ENCODE data around the gene LEMD2. TPM values are rescaled to one million over a fixed set of nuclear protein-coding genes. Genes with fewer than 3 reads are reported as not detected.

LEMD2 gene
- total and polyA plus RNA-seq, 11 donors = 21.2 to 51.3 (median 25.9) TPM

GRCh38 chr6:33765368-33765767, 23.6 kb downstream of the LEMD2 start:
- H3K9me3 ChIP-seq = peaks cover 0 to 5% (median 0%) of the 10 kb centered on the region in 12 donors
- H3K27me3 ChIP-seq = no peaks in the 10 kb centered on the region
- no peak overlapping the region for H3K4me3 ChIP-seq
- WGBS, 4 donors = 94 to 97% (median 96%) methylated on average over 6 to 9 of the region's 9 CpGs
- H3K27ac ChIP-seq = no peak overlapping the region
- H3K4me1 ChIP-seq = peaks cover 0 to 33% (median 19%) of the 10 kb centered on the region in 12 donors
- H3K36me3 ChIP-seq = no peaks in the 10 kb centered on the region
- ATAC-seq (no peak), DNase-seq (no peak)
- TF ChIP-seq POLR2A (IDR thresholded peaks at IDR 0.05) (no peak), CTCF (IDR thresholded peaks at IDR 0.05) (no peak)
- intact Hi-C loops (cut with DNase I) = loop anchor here in 3 of 10 donors (5.0 to 10.0 kb wide), 4 partner anchors 51 to 387 kb away; partner anchors contain the start of genes BAK1 (in 1 of the 3) and UQCC2 (in 1 of the 3)

- 81 to 100% (median 90%) methylated on average over 2 of the region's 2 CpGs for WGBS, 4 donors
- Histone ChIP-seq H3K4me1 (peaks cover 0 to 26% (median 17%) of the 10 kb centered on the region in 12 donors), H3K4me3 (no peak overlapping the region), H3K27ac (no peak overlapping the region), H3K36me3 (no peaks in the 10 kb centered on the region), H3K9me3 (peaks cover 0 to 5% (median 0%) of the 10 kb centered on the region in 12 donors), H3K27me3 (no peaks in the 10 kb centered on the region)
- intact Hi-C loops (cut with DNase I) = loop anchor here in 8 of 10 donors (5.0 to 10.0 kb wide), 5 partner anchors 37 to 179 kb away; partner anchors contain the start of genes UQCC2 (in 3 of the 8) and BAK1 (in 1 of the 8)
- no peak for TF ChIP-seq POLR2A (IDR thresholded peaks at IDR 0.05)
- no peak for TF ChIP-seq CTCF (IDR thresholded peaks at IDR 0.05)
- ATAC-seq (no peak), DNase-seq (no peak)
Measured at GRCh38 chr6:33764036-33764435, 24.9 kb downstream of the LEMD2 start.

GRCh38 chr6:33763483-33763882, 25.4 kb downstream of the LEMD2 start:
- Histone ChIP-seq H3K9me3 (peaks cover 0 to 5% (median 0%) of the 10 kb centered on the region in 12 donors), H3K4me1 (peaks cover 0 to 26% (median 15%) of the 10 kb centered on the region in 12 donors), H3K27me3 (no peaks in the 10 kb centered on the region), H3K27ac (no peak overlapping the region), H3K36me3 (no peaks in the 10 kb centered on the region), H3K4me3 (no peak overlapping the region)
- whole genome bisulfite sequencing, 4 donors = 49 to 61% (median 54%) methylated on average over 6 of the region's 6 CpGs
- no peak for DNase-seq
- intact Hi-C loops (cut with DNase I) = loop anchor here (2.0 to 10.0 kb wide), 9 partner anchors 36 to 179 kb away; partner anchors contain the start of genes UQCC2 (in 4 of the 10) and BAK1 (in 1 of the 10)
- no peak for TF ChIP-seq POLR2A (IDR thresholded peaks at IDR 0.05)
- no peak for ATAC-seq

- Histone ChIP-seq H3K27me3 (no peaks in the 10 kb centered on the region), H3K4me1 (peaks cover 0 to 26% (median 15%) of the 10 kb centered on the region in 12 donors), H3K27ac (peak overlapping the region in 5 of 12 donors; percentile 1 to 85 (median 68)), H3K9me3 (peaks cover 0 to 5% (median 0%) of the 10 kb centered on the region in 12 donors), H3K4me3 (no peak overlapping the region), H3K36me3 (no peaks in the 10 kb centered on the region)
- 67 to 82% (median 72%) methylated on average over 4 of the region's 4 CpGs for WGBS, 4 donors
- intact Hi-C loops (cut with DNase I) = loop anchor here (1.0 to 10.0 kb wide), 11 partner anchors 18 to 178 kb away; partner anchors contain the start of genes UQCC2 (in 7 of the 10) and BAK1 (in 1 of the 10)
- ATAC-seq (no peak), DNase-seq (no peak)
- TF ChIP-seq CTCF (IDR thresholded peaks at IDR 0.05) = no peak
- TF ChIP-seq POLR2A (IDR thresholded peaks at IDR 0.05) = no peak
Measured at GRCh38 chr6:33762713-33763112, 26.2 kb downstream of the LEMD2 start.

Data from heart left ventricle (tissue), 16 donors.